Glomerular visceral epithelial cell (primary cell): Measurements from ENCODE around the gene GRM3.

Experiments used
- DNase-seq: peaks from one replicate; pipeline ENCODE4 v3.0.0-alpha.2; 2016; ENCODE audit errors: extremely low spot score

The GRM3 gene

GRCh38 chr7:86692755-86693154 lies 49.0 kb downstream of the GRM3 start:
- DNase-seq, result no peak

DNA sequence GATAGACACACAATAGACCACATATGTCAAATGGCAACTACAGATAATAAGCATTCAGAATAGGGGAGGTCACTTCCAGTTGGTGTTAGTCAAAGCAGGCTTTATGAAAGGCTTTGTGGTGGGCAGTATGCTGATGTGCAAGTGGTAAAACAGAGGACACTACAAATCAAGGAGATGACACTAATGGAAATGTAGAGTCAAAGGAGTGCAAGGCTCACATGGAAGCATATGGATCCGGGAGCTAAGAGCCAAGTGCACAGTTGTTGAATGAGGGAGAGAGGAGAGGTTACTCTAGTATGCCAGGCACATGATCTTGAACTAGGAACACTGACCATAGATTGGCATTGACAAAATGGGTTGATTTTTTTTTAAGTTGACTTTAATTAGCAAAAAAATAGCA lies 62.7 kb downstream of the GRM3 start:
- DNase-seq, result no peak

DNA sequence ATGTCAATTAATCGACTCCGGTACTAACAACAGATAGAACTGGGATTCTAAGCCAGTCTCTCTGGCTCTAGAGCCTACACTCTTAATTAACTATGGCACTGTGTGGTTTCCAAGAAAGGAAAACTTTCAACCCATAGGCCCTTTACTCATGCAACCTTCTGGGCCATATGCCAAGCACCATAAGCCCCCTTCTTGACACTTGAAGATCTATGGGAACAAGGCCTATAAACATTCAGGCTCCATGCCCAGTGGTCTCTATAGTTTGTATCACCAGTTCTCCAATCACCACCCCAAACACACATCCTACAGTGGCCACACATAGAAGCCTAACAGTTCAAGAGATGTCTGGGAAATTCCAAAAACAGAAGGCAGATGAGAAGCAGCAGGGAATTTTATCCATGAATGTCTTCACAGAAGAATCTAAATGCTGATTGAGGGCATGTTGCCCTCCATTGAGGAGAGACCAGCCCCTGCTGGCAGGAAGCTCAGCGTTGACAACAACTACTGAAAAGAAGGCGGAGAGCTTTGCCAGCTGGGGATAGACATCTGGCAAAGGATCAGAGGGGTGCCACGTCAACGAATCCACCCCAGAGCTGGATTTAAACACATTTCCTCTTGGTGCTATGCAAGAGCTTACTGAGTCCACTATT lies 64.4 kb downstream of the GRM3 start:
- DNase-seq, result no peak

DNA sequence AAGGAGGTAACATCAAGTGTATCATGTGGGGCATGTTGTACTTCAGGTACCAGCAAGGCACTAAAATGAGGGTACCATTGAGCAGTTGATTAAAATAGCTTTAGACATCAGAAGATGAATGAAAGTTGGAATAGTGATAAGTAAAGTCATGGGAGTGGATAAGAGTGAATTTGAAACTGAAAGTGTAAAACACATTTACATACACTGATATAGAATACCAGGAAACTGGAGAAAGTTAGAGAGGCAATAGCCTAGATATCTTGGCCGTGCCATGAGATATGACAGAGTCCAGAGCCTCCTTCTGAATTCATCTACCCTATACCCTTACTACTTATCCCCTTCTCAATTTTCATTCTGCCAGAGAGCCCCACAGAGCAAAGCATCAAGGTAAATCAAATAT lies 76.6 kb downstream of the GRM3 start:
- no peak for DNase-seq

DNA sequence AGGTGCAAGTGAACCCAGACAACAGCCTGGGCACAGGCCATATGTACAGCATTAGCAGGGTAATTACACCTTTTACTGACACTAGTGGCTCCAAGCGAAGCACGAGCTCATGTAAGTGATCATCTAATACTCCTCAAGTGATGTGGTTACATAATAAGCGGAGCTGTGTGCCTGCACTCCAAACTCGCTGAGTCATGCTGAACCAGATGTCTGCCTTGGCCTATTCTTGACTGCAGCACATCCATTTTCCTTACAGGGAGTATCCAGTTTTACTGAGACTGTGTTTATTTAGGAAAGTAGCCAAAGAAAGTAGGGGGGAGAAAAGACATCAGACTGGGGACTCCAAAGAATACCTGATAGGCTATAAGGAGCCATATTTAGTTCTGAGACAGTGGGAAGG lies 90.1 kb downstream of the GRM3 start:
- no peak for DNase-seq

GRCh38 chr7:86745013-86745745 lies 101.5 kb downstream of the GRM3 start:
- no peak for DNase-seq

DNA sequence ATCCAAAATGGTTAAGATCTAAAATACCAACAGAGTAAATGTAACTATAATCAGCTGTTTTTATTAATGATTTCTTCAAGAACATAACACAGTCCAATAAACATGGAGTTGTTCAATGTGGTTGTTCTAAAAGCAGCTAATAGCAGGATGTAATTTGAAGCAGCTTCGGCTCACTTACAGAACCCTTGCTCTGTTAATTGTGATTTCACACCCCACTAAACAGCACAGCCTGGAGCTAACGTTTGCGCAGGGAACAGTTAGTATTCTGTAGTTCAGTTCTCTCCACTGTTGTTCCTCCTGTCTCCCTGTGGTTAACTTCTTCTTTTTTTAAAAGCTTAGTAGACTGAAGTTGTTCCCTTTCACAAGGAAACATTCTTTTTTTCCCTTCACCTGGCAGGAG lies 104.0 kb downstream of the GRM3 start:
- no peak for DNase-seq

GRCh38 chr7:86748201-86748600 lies 104.5 kb downstream of the GRM3 start:
- DNase-seq, result no peak

DNA sequence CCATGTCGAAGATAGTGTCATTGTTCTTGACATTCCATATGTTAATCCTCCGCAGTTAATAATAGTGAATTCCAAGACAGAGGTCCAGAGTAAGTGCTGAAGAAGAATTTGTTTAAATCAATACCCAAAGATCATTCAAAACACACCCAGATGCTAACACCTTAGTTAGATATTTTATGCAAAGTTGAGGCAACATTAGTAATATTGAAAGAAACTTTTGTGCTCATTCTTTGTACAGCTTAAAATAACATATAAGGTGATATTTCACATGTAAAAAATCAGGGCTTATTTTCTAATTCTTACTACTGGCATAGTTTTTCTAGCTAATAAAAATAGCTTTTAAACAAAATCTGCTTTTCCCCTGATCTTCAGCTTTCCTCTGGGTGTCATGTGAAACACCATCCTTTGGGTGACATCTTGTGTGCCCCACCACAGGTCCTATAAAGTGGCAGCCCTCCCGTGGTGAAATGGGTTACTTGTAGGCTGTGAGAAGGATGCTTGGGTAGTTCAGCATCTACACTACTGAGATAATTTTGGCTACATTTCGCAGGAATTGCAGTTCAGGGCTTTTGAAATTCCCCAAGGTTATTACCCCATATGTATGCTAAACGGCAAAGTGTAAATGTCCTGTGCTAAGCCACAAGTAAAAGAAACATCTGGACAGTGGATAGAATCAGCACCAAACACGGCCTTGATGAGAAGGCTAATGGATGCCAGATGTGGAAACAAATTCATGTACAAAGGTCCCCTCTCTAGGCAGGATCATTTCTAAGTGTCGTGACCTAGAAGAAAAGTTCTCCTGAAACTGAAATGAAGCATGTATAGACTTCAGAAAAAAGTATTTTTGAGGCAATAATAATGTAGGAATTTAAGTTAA lies 105.4 kb downstream of the GRM3 start:
- DNase-seq, result no peak

DNA sequence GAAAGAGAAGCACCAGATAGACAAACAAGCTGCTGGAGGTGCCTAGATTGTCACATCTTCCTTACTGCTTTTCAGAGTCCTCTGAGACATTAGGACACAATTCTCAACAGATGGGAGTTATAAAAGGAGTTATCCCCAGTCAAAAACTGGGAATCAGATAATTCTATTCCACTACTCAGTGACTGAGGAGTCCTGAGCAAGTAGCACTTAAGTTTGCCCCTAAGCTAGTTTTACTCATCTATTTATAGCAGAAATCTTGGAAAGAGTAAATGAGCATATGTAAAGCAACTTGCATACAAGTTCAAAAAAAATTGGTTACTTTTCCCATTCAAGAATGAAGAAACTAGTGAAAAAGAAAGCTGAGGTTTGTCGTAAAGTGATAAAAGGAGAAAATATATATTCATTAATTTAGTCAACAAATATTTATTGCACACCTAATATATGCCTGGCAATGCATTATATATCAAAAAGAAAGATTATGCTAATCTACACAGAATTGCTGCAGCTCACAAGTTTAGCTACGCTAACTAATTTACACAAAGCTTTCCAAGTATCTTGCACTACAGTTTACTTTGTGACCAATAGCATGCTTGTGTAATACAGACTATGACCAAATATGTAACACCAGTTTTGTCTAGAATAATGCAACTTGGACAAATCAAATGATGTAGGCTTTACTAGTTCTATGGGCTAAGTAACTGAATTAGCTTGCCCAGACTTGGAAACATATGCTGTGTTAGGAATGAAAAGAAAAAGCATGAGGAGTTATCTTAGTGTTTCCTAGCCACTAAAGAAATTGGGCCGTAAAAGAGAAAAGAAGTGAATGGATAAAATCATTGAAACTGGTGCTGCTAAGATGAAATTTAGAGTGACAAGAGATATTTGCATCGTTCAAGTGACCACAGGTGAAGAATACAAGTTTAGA lies 106.3 kb downstream of the GRM3 start:
- no peak for DNase-seq

DNA sequence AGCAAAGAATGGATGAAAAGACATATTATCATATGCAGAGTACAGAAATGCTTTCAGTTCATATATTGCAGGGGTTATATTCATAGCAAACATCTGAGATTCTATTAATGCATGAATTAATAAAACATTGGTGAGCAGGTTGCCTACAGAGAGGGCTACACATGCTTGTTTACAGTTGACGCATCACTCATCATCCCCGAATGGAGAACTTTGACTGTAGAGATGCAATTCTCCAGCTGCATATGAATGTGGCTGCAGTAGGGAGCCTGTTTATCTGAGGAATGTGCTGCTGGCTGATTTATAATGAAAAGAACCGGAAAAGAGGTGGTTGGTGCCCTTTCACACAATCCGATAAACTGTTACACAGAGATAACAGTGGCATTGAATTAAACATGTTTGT lies 116.5 kb downstream of the GRM3 start:
- no peak for DNase-seq

- no peak for DNase-seq
These were observed 118.4 kb downstream of the GRM3 start for GRCh38 chr7:86762129-86762528.

GRCh38 chr7:86765931-86766330 lies 122.2 kb downstream of the GRM3 start:
- DNase-seq, result no peak

- no peak for DNase-seq
These were observed 124.7 kb downstream of the GRM3 start for GRCh38 chr7:86768394-86768793.

DNA sequence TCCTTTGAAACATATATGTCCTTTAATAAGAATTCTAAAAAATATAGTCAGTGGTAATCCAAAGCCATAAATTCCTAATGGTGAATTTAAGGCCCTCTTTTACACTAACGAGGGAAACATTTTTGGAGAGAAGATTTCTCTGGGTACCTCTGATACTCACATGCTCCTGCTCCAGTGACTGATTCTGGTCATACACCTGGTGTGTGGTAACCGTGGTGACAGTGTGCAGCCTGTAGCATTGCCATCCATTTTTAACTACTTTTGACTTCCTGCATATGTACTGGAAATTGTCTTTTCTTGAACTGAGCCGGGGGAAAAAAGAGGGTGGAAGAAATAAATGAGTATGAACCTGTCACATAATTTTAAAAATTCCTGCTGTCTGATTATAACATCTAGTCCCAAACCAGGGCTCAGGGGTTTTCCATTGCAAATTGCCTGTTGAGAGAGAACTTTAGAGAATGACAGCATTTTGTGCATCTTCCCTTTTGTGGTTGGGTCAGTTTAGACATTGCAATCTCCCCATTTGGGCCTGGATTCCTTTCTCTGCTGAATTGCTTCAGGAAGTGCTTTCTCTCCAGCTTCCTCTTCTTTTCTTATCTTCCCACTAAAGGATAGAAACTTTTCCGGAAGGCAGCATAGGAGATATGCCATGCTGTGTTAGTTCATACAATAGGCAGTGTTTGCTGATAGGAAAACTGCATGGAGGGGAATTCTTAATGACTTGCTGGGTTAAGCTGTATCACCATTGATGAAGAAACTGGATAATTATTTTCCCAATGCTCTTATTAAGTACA lies 125.5 kb downstream of the GRM3 start:
- no peak for DNase-seq

- DNase-seq, result no peak
These were observed 129.6 kb downstream of the GRM3 start for GRCh38 chr7:86773309-86773708.

DNA sequence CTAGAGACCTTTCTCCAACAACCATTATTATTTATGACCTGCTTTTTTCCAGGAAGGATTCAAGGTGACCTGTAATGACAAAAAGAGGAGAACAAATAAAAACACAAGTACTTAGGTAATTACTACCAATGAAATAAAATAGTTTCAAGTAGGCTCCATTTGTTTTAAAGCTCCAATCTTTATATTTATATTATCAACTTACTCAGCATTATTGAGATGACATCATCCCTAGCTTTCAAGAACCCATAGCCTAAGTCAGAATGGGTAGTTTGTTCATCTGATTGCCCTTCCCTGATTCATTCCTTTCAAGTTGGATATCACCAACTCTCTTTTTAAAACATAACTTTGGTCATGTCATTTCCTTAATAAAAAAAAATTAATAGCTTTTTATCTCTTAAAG lies 131.5 kb downstream of the GRM3 start:
- no peak for DNase-seq

GRCh38 chr7:86776136-86776535 lies 132.4 kb downstream of the GRM3 start:
- DNase-seq, result no peak

DNA sequence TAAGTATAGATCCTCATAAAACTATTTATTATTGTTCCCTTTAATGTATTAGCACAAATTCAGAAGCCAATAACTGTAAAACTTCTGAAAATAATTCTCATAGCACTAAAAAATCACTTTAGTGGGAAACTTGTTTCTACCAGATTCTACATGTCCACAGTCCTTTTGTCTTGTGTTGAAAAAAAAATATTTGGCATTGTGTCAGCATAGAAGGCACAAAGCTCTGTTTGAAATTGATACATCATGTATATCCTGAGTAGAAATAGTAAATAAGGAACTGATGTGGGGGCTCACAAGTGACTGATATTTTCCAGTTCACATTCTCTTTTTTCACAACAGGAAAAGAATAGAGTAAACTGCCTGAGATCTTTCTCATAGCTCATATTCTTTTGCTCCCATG lies 134.6 kb downstream of the GRM3 start:
- no peak for DNase-seq

DNA sequence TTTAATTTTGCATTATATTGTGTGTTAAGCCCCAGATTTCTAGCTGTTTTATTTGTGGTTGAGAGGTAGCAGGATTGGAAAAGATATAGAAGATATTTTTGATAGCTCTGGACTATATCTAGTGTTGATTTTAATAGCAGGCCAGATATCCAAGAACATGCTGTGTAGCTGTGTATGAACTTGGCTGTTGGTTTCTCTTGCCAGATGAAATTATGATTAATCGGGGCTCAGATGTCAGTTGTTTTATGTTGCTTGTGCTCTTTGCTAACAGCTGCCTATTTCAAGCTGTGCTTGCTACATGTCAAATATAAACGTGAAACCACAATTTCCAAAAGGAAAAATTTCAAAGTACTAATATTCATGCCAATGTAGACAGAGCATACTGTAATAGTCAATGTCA lies 141.1 kb downstream of the GRM3 start:
- DNase-seq, result no peak

- no peak for DNase-seq
These were observed 141.9 kb downstream of the GRM3 start for GRCh38 chr7:86785641-86786040.
